LNCAP (cell line): ENCODE measurements around the gene PLXNA3.

Experiments
- CTCF ChIP-seq: fragments of 450-650 bp; IDR thresholded peaks from 2 replicates; pipeline ENCODE4 v1.5.1; 2017; ENCODE audit warnings: mild to moderate bottlenecking

Gene PLXNA3

GRCh38 chrX:154463611-154464220, 5.6 kb downstream of the PLXNA3 start:
- no peak for TF ChIP-seq CTCF

GRCh38 chrX:154464806-154465365, 6.8 kb downstream of the PLXNA3 start:
- no peak for TF ChIP-seq CTCF

GRCh38 chrX:154465601-154466000, 7.5 kb downstream of the PLXNA3 start:
- TF ChIP-seq CTCF = no peak

- TF ChIP-seq CTCF = no peak
Observed at GRCh38 chrX:154466036-154466435, 8.0 kb downstream of the PLXNA3 start.

- TF ChIP-seq CTCF = no peak
Observed at GRCh38 chrX:154466907-154467306, 8.8 kb downstream of the PLXNA3 start.

GRCh38 chrX:154467556-154467955, 9.5 kb downstream of the PLXNA3 start:
- no peak for TF ChIP-seq CTCF

GRCh38 chrX:154468217-154468616, 10.1 kb downstream of the PLXNA3 start:
- no peak for TF ChIP-seq CTCF

GRCh38 chrX:154469114-154469513, 11.0 kb downstream of the PLXNA3 start:
- TF ChIP-seq CTCF = no peak
